OCI-LY7 (cell line): ENCODE measurements around the gene E4F1. TPM values are rescaled to one million over a fixed set of nuclear protein-coding genes. Genes with fewer than 3 reads are reported as not detected.

ENCODE experiments used
- BruUV-seq: library from RNA; stranded (reverse); fragments of 400-500 nt; replicated peaks from 2 replicates; lab custom pipeline; 2021; lab: Mats Ljungman, UMichigan
- CTCF ChIA-PET: fragments of 300-600 bp; sonication (Branson Sonifier 250); formaldehyde crosslinking; loops from one replicate; lab custom pipeline; 2022; ENCODE audit warnings: antibody characterized with exemption; ENCODE audit not compliant: unreplicated experiment; lab: Charles Lee
- POLR2A ChIA-PET: fragments of 300-600 bp; sonication (Branson Sonifier 250); formaldehyde crosslinking; loops from one replicate; lab custom pipeline; 2022; ENCODE audit warnings: antibody characterized with exemption; lab: Charles Lee
- DNase-seq: peaks from one replicate; pipeline ENCODE4 v3.0.0-alpha.2; 2015; ENCODE audit warnings: low spot score
- H2AFZ ChIP-seq: fragments of 200-600 bp; sonication (generic), shearing (Covaris generic); 2 replicates; pipeline ENCODE4 v1.6.1; 2014; ENCODE audit warnings: mild to moderate bottlenecking, antibody characterized with exemption, low read length, moderate library complexity
- H3K27ac ChIP-seq: fragments of 200-600 bp; sonication (generic); 2 replicates; pipeline ENCODE4 v1.5.1; 2014; ENCODE audit warnings: mixed run types, low read depth, mild to moderate bottlenecking, moderate library complexity, low read length, inconsistent platforms; ENCODE audit not compliant: poor library complexity, severe bottlenecking
- H3K36me3 ChIP-seq: fragments of 200-600 bp; sonication (generic); 2 replicates; pipeline ENCODE4 v1.6.1; 2014; ENCODE audit warnings: mild to moderate bottlenecking, antibody characterized with exemption, low read length, moderate library complexity, mixed read lengths; ENCODE audit not compliant: insufficient read depth
- H3K4me1 ChIP-seq: fragments of 200-600 bp; sonication (generic); 2 replicates; pipeline ENCODE4 v1.5.1; 2014; ENCODE audit warnings: mild to moderate bottlenecking, low read length; ENCODE audit not compliant: insufficient read depth, poor library complexity, severe bottlenecking
- H3K4me2 ChIP-seq: fragments of 200-600 bp; sonication (generic); 2 replicates; pipeline ENCODE4 v1.6.1; 2014; ENCODE audit warnings: mild to moderate bottlenecking, low read length
- H3K4me3 ChIP-seq: fragments of 200-600 bp; sonication (generic); 2 replicates; pipeline ENCODE4 v1.5.1; 2014; ENCODE audit warnings: mild to moderate bottlenecking, low read depth, low read length; ENCODE audit not compliant: poor library complexity, severe bottlenecking
- H3K79me2 ChIP-seq: fragments of 200-600 bp; sonication (generic); 2 replicates; pipeline ENCODE4 v1.6.1; 2016; ENCODE audit warnings: low read depth, mild to moderate bottlenecking, low read length, moderate library complexity, mixed read lengths; ENCODE audit not compliant: insufficient read depth
- H3K9me2 ChIP-seq: fragments of 200-600 bp; sonication (generic); 2 replicates; pipeline ENCODE4 v1.6.1; 2016; ENCODE audit warnings: mild to moderate bottlenecking, low read length, mixed read lengths; ENCODE audit not compliant: insufficient read depth
- H3K9me3 ChIP-seq: fragments of 200-600 bp; sonication (generic); 2 replicates; pipeline ENCODE4 v1.6.1; 2014; ENCODE audit warnings: mild to moderate bottlenecking, mixed run types, low read length, mixed read lengths
- H4K20me1 ChIP-seq: fragments of 200-600 bp; sonication (generic); 2 replicates; pipeline ENCODE4 v1.6.1; 2014; ENCODE audit warnings: mild to moderate bottlenecking, antibody characterized with exemption, low read length, moderate library complexity, mixed read lengths; ENCODE audit not compliant: insufficient read depth
- CTCF ChIP-seq: fragments of 200-600 bp; sonication (generic); conservative IDR thresholded peaks from 2 replicates; pipeline ENCODE4 v1.5.1; 2014; ENCODE audit warnings: mild to moderate bottlenecking, antibody characterized with exemption, low read length, moderate library complexity, mixed read lengths
- EZH2phosphoT487 ChIP-seq: fragments of 200-600 bp; sonication (generic); IDR thresholded peaks from 2 replicates; pipeline ENCODE4 v1.6.1; 2018; ENCODE audit warnings: low read depth, borderline replicate concordance, mild to moderate bottlenecking, mixed run types, antibody characterized with exemption, low read length, moderate library complexity, mixed read lengths
- intact Hi-C: fragments of 100-400 bp; cut with micrococcal nuclease; formaldehyde crosslinking; loops from one replicate; pipeline ENCODE4 v1.10.0; 2022; ENCODE audit not compliant: unreplicated experiment
- total RNA-seq, 2 experiments: library from RNA; depleted of rRNA in 1 of 2; stranded (reverse); fragments of >200 nt in 1 of 2; shearing (Covaris generic) in 1 of 2; gene quantifications; 2 replicates each; pipeline ENCODE4 v1.2.3, GENCODE V29; 2014 to 2022

The E4F1 gene
- total RNA-seq, 2 experiments from 2014 or later = 42.3 to 59.6 TPM

- Histone ChIP-seq H4K20me1 (peaks cover 13% of the 10 kb centered on the region; the same call in 1 of the 2 replicates), H3K4me1 (peaks cover 26% of the 10 kb centered on the region), H3K9me3 (no peaks in the 10 kb centered on the region), H3K4me2 (peak within 1 kb of the TSS; percentile 80), H3K79me2 (peaks cover 26% of the 10 kb centered on the region; the same call in 1 of the 2 replicates), H3K36me3 (peaks cover 20% of the 10 kb centered on the region; the same call in 1 of the 2 replicates), H3K27ac (peak within 1 kb of the TSS; percentile 75), H2AFZ (peak within 1 kb of the TSS; percentile 45; the same call in 1 of the 2 replicates), H3K9me2 (no peaks in the 10 kb centered on the region), H3K4me3 (peak within 1 kb of the TSS; percentile 98)
- no TSS peak for BruUV-seq
- DNase-seq = no peak
- ChIA-PET CTCF (interaction anchor here (0.5 to 0.6 kb wide), 2 partner anchors 10 to 1803 kb away, joined by 3 read pairs; no protein-coding TSS in a partner anchor), POLR2A (interaction anchor here (0.6 to 1.4 kb wide), 4 partner anchors 8 to 199 kb away, joined by 3 to 10 read pairs (median 4); partner anchors contain the start of gene TRAF7)
- intact Hi-C loops = no loop called here
- TF ChIP-seq EZH2phosphoT487 (no peak), CTCF (no peak)
These were observed 8.7 kb upstream of the E4F1 start, which contains the start of gene PGP for GRCh38 chr16:2214719-2214968. Gene PGP (minus strand): TSS chr16:2214840. CDS start chr16:2214777, 63 bp downstream.

GRCh38 chr16:2216330-2216729, 7.1 kb upstream of the E4F1 start:
- ChIA-PET POLR2A (interaction anchor here (0.6 kb wide), 1 partner anchor 146 kb away, joined by 3 read pairs; no protein-coding TSS in a partner anchor), CTCF (no interaction called here)
- H2AFZ ChIP-seq = no peak overlapping the region
- no peaks in the 10 kb centered on the region for H3K9me2 ChIP-seq
- intact Hi-C loops = no loop called here
- TF ChIP-seq EZH2phosphoT487 (no peak), CTCF (no peak)
- peak overlapping the region; percentile 97 for H3K4me3 ChIP-seq
- DNase-seq = no peak
- H3K27ac ChIP-seq = peak overlapping the region; percentile 75
- peaks cover 26% of the 10 kb centered on the region; the same call in 1 of the 2 replicates for H3K79me2 ChIP-seq
- H3K36me3 ChIP-seq = peaks cover 16% of the 10 kb centered on the region; the same call in 1 of the 2 replicates
- no TSS peak for BruUV-seq
- H4K20me1 ChIP-seq = peaks cover 13% of the 10 kb centered on the region; the same call in 1 of the 2 replicates
- peaks cover 26% of the 10 kb centered on the region for H3K4me1 ChIP-seq
- peak overlapping the region; percentile 66 for H3K4me2 ChIP-seq
- no peaks in the 10 kb centered on the region for H3K9me3 ChIP-seq

GRCh38 chr16:2223942-2224486, 623 bp downstream of the E4F1 start:
- Histone ChIP-seq H3K4me1 (peaks cover 10% of the 10 kb centered on the region), H3K9me3 (no peaks in the 10 kb centered on the region), H2AFZ (peak overlapping the region; percentile 58; the same call in 1 of the 2 replicates), H4K20me1 (0 out of 2 replicates have a peak, but pooled peaks cover 3% of the 10 kb centered on the region), H3K36me3 (peaks cover 22% of the 10 kb centered on the region), H3K4me2 (peak overlapping the region; percentile 84), H3K4me3 (peak overlapping the region; percentile 94), H3K9me2 (no peaks in the 10 kb centered on the region), H3K79me2 (peaks cover 32% of the 10 kb centered on the region), H3K27ac (peak overlapping the region; percentile 65)
- TSS peak; percentile 66 for BruUV-seq
- ChIA-PET CTCF (no interaction called here), POLR2A (no interaction called here)
- intact Hi-C loops = loop anchor here (1.0 to 5.0 kb wide), 4 partner anchors 9 to 72 kb away; partner anchors contain the start of genes ECI1 and MLST8
- TF ChIP-seq EZH2phosphoT487 (no peak), CTCF (peak; percentile 20; the same call in 1 of the 2 replicates)
- peak; percentile 57 for DNase-seq
